Endothelial cell (in vitro differentiated cells): ENCODE measurements around the gene HSPA1L. TPM values are rescaled to one million over a fixed set of nuclear protein-coding genes. Genes with fewer than 3 reads are reported as not detected.
"Not testable (repeated sequence)": the region's sequence is repeated elsewhere in the genome, so short reads cannot be mapped to it uniquely, and the experiment has no call there.

Source experiments
- DNase-seq: peaks from one replicate; pipeline ENCODE4 v3.0.0; 2021; ENCODE audit warnings: low spot score
- H3K27ac Mint-ChIP-seq: one replicate; pipeline ENCODE4 v1.8.0; 2021; ENCODE audit warnings: mixed read lengths, inconsistent platforms; ENCODE audit not compliant: unreplicated experiment
- H3K27me3 Mint-ChIP-seq: one replicate; pipeline ENCODE4 v1.8.0; 2021; ENCODE audit warnings: mild to moderate bottlenecking, moderate library complexity, mixed read lengths, inconsistent platforms; ENCODE audit not compliant: unreplicated experiment
- H3K36me3 Mint-ChIP-seq: one replicate; pipeline ENCODE4 v1.8.0; 2021; ENCODE audit warnings: mild to moderate bottlenecking, low read depth, mixed read lengths, inconsistent platforms; ENCODE audit not compliant: unreplicated experiment
- H3K4me1 Mint-ChIP-seq: one replicate; pipeline ENCODE4 v1.8.0; 2021; ENCODE audit warnings: mild to moderate bottlenecking, mixed read lengths, inconsistent platforms; ENCODE audit not compliant: unreplicated experiment
- H3K4me3 Mint-ChIP-seq: one replicate; pipeline ENCODE4 v1.8.0; 2021; ENCODE audit warnings: mild to moderate bottlenecking, mixed read lengths, inconsistent platforms; ENCODE audit not compliant: unreplicated experiment
- H3K9me3 Mint-ChIP-seq: one replicate; pipeline ENCODE4 v1.8.0; 2021; ENCODE audit warnings: mixed read lengths, inconsistent platforms; ENCODE audit not compliant: unreplicated experiment
- CTCF ChIP-seq: fragments of 200-600 bp; sonication (generic); IDR thresholded peaks from one replicate; pipeline ENCODE4 v1.5.0; 2021; ENCODE audit warnings: antibody characterized with exemption; ENCODE audit not compliant: unreplicated experiment
- total RNA-seq: library from RNA; stranded (reverse); fragmentation: NEBNext Ultra II Directional; extraction: Animal tissue kit (Norgen Biotek cat#: 25700); gene quantifications from one replicate; pipeline ENCODE4 v1.2.1, GENCODE V29; 2021; ENCODE audit not compliant: unreplicated experiment

Gene HSPA1L
- total RNA-seq, 1 donor from 2014 or later = 0.82 TPM

GRCh38 chr6:31821301-31822035, 6.4 kb upstream of the HSPA1L start:
- Mint-ChIP-seq H3K36me3 (no peaks in the 10 kb centered on the region), H3K4me1 (peaks cover 32% of the 10 kb centered on the region), H3K9me3 (no peaks in the 10 kb centered on the region), H3K27me3 (peaks cover 2% of the 10 kb centered on the region), H3K4me3 (peak overlapping the region; percentile 92), H3K27ac (peak overlapping the region; percentile 64)
- DNase-seq = peak; percentile 51
- TF ChIP-seq CTCF = no peak

- not testable (repeated sequence) for H3K27ac Mint-ChIP-seq, H3K36me3 Mint-ChIP-seq, H3K9me3 Mint-ChIP-seq, H3K27me3 Mint-ChIP-seq, H3K4me3 Mint-ChIP-seq, DNase-seq
- peaks cover 27% of the 10 kb centered on the region for H3K4me1 Mint-ChIP-seq
Measured at GRCh38 chr6:31820399-31820798, 5.3 kb upstream of the HSPA1L start.

GRCh38 chr6:31819871-31820299, 4.8 kb upstream of the HSPA1L start:
- Mint-ChIP-seq H3K27ac (no peak overlapping the region), H3K27me3 (peaks cover 4% of the 10 kb centered on the region), H3K9me3 (no peaks in the 10 kb centered on the region), H3K4me3 (peak overlapping the region; percentile 19), H3K4me1 (peaks cover 22% of the 10 kb centered on the region), H3K36me3 (no peaks in the 10 kb centered on the region)
- no peak for DNase-seq
- TF ChIP-seq CTCF = no peak

GRCh38 chr6:31817929-31818511, 2.9 kb upstream of the HSPA1L start:
- DNase-seq, H3K27me3 Mint-ChIP-seq, H3K27ac Mint-ChIP-seq, H3K36me3 Mint-ChIP-seq, H3K9me3 Mint-ChIP-seq: not testable (repeated sequence)
- H3K4me3 Mint-ChIP-seq = peak overlapping the region; percentile 56
- peaks cover 20% of the 10 kb centered on the region for H3K4me1 Mint-ChIP-seq

GRCh38 chr6:31817133-31817928, 2.2 kb upstream of the HSPA1L start:
- Mint-ChIP-seq H3K4me1 (peaks cover 15% of the 10 kb centered on the region), H3K4me3 (peak overlapping the region; percentile 56)
- not testable (repeated sequence) for H3K27me3 Mint-ChIP-seq, DNase-seq, H3K27ac Mint-ChIP-seq, H3K36me3 Mint-ChIP-seq, H3K9me3 Mint-ChIP-seq

GRCh38 chr6:31814677-31815024, 432 bp downstream of the HSPA1L start:
- Mint-ChIP-seq H3K9me3 (no peaks in the 10 kb centered on the region), H3K4me3 (peak overlapping the region; percentile 85), H3K27me3 (peaks cover 11% of the 10 kb centered on the region), H3K27ac (peak overlapping the region; percentile 96), H3K36me3 (no peaks in the 10 kb centered on the region), H3K4me1 (peaks cover 16% of the 10 kb centered on the region)
- DNase-seq = peak; percentile 67
- no peak for TF ChIP-seq CTCF
